GM12892 (cell line): Measurements from ENCODE around the gene SGSH.

Experiments used
- DNase-seq: peaks from one replicate; pipeline ENCODE4 v3.0.0; 2011; ENCODE audit not compliant: insufficient read length
- FAIRE-seq: peaks from 2 replicates; lab custom pipeline; 2011; peaks lifted over from hg19 to GRCh38; lab: Jason Lieb, UNC
- POLR2A ChIP-seq: IDR thresholded peaks from 2 replicates; pipeline ENCODE4 v1.6.1; 2011; ENCODE audit warnings: low read depth, low read length, control low read depth
- POLR2AphosphoS5 ChIP-seq: IDR thresholded peaks from 2 replicates; pipeline ENCODE4 v1.6.1; 2011; ENCODE audit warnings: low read depth, low read length, control low read depth
- TAF1 ChIP-seq: IDR thresholded peaks from 2 replicates; pipeline ENCODE4 v1.6.1; 2011; ENCODE audit warnings: low read depth, mild to moderate bottlenecking, control low read depth, low read length, borderline replicate concordance

Gene SGSH

DNA sequence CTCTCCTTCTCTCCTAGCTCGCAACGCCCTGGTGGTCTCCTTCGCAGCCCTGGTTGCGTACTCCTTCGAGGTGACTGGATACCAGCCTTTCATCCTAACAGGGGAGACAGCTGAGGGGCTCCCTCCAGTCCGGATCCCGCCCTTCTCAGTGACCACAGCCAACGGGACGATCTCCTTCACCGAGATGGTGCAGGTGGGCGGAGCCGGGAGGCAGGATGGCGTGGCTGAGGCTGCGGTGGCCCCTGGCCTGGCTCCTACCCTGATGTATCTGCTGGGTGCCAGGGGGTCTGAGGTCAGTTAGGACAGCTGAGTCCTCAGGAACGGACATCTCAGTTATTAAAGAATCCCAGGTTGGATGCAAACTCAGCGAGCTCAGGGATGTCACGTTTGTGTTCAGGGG is 16.8 kb upstream of the SGSH start:
- TF ChIP-seq POLR2AphosphoS5 (no peak), POLR2A (no peak), TAF1 (no peak)
- no peak for DNase-seq
- FAIRE-seq, result no peak

DNA sequence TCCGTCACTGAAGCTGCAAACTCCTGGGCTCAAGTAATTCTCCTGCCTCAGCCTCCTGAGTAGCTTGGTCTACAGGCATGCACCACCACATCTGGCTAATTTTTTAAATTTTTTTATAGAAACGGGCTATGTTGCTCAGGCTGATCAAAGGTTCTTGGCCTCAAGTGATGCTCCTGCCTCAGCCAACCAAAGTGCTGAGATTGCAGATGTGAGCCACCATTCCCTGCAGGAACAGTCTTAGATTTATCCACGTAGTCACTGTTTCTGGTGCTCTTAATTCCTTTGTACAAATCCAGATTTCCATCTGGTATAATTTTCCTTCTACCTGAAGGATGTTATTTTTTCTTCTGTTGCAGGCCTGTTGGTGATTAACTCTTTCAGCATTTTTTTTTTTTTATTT is 13.1 kb upstream of the SGSH start:
- FAIRE-seq, result no peak
- no peak for DNase-seq
- TF ChIP-seq POLR2A (no peak), TAF1 (no peak), POLR2AphosphoS5 (no peak)

DNA sequence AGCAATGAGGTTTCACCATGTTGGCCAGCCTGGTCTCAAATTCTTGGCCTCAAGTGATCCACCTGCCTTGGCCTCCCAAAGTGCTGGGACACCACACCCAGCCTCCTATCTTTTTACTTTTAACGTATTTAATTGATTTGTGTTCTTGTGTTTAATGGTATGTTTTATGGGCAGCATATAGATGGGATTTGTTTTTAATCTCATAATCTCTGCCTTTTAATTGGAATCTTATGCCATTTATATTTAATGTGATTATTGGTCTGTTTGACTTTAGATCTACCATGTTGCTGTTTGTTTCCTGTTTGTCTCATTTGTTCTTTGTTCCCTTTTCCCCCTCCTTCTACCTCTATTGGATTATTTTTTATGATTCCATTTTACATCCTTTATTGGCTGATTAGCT is 12.3 kb upstream of the SGSH start:
- DNase-seq, result no peak
- FAIRE-seq, result no peak
- TF ChIP-seq POLR2A (no peak), POLR2AphosphoS5 (no peak), TAF1 (no peak)

DNA sequence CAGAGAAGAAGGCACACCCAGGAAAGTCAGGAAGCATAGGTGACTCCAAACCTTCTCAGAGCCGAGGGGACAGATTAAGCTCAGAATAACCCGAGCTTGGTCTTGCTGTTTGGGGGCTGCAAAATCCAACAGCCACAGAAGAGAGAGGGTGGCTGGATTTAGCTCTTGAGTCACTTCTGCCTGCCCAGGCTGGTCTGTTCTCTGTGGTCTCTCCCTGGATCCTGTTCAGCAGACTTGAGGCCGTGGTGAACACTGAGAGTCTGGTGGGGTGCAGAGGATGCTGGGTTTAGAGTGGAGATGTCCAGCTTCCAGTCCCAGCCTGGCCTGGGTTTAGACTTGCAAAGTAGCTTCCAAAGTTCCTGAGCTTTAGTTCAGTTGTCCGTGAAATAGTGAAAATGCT is 8.9 kb upstream of the SGSH start:
- DNase-seq, result no peak
- no peak for TF ChIP-seq POLR2A
- no peak for TF ChIP-seq POLR2AphosphoS5
- TF ChIP-seq TAF1, result no peak
- no peak for FAIRE-seq

DNA sequence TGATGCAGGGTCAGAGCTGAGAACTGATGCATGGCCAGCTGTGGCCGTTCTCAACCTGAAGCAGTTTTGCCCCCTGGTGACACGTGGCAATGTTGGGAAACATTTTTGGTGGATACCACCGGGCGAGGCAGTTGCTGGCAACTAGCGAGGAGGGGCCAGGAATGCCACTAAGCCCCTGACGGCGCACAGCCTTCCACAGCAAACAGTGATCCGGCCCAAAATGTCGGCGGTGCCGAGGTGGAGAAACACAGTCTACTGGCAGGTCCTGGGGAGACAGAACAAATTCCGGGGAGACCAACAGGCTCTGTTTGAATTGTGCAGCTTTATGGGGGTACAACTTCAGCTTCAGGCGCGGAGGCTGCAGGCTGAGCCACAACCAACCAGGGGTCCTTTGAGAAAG is 8.3 kb upstream of the SGSH start:
- FAIRE-seq, result no peak
- no peak for DNase-seq
- TF ChIP-seq TAF1 (no peak), POLR2A (no peak), POLR2AphosphoS5 (no peak)

DNA sequence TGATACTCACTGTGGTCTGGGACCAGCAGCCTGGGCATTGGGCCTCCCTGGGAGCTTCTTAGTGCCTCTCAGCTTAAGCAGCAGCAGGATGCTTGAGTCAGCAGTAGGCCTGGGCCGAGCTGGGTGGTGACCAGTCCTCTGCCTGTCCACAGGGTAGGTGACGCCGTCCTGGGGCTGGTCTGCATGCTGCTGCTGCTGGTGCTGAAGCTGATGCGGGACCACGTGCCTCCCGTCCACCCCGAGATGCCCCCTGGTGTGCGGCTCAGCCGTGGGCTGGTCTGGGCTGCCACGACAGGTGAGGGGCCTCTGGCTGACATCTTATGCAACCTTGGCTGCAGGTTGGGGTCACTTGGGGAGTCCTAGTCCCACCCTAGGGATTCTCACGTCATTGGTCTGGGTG is 7.5 kb upstream of the SGSH start:
- DNase-seq (no peak), FAIRE-seq (no peak)
- TF ChIP-seq TAF1, result no peak
- no peak for TF ChIP-seq POLR2A
- TF ChIP-seq POLR2AphosphoS5, result no peak

DNA sequence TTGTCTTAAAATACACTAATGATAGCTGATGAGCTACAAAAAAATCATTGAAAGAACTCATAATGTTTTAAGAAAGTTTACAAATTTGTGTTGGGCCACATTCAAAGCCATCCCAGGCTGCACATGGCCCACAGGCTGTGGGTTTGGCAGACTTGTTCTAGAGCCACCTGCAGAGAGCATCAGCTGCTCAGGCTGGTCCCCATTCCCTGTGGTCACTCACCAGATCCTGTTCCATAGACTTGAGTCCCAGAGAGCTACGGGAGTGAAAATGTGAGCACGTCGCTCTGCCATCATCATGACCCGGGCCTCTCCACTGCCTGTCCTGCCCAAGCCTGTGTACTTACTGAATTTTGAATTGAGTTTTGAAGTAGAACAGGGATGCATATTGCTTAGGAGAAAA is 7.0 kb upstream of the SGSH start:
- no peak for TF ChIP-seq POLR2AphosphoS5
- no peak for TF ChIP-seq POLR2A
- TF ChIP-seq TAF1, result no peak
- FAIRE-seq, result no peak

DNA sequence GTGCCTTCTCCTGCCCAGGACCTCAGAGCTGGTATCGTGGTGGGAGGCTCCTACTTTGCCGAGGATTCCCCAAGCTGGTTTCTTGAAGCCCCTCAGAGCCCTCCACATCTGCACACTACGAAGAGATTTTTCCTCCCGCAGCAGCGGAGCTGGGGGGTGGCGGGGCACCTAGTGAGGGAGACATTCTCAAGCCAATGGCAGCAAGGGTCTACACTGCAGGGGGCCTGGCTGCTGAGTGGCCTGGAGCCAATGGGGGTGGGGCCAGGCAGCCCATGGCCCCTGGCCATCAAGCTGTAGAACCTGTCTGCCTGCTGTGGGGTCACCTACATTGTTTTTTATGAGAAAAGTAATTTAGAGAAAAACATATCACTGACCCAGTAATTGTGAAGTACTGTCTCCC is 5.1 kb upstream of the SGSH start:
- TF ChIP-seq POLR2A, result no peak
- TF ChIP-seq TAF1, result no peak
- no peak for TF ChIP-seq POLR2AphosphoS5
- no peak for DNase-seq
- FAIRE-seq, result no peak

More for the DNA sequence above, 7.0 kb upstream of the SGSH start:
- DNase-seq, result no peak

DNA sequence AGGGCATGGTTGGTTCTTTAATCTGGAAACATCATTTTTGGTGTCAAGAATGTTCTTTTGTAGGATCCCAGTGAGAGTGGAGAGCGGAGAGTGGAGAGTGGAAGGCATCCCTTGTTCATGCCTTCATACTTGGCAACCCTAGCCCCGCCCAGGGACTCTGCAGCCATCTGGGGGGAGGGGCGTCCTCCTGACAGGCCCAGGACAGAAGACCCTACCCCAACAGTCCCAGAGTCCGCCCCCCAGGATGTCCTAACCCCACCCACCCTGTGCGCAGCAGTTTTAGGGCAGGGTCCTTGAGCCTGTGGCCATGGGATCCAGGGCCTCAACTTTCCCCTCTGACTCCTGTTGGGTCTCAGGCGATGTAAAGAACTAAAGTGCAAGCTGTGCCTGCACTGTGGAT is 4.5 kb upstream of the SGSH start:
- no peak for DNase-seq
- TF ChIP-seq TAF1, result no peak
- TF ChIP-seq POLR2AphosphoS5, result no peak
- TF ChIP-seq POLR2A, result no peak
- FAIRE-seq, result no peak

DNA sequence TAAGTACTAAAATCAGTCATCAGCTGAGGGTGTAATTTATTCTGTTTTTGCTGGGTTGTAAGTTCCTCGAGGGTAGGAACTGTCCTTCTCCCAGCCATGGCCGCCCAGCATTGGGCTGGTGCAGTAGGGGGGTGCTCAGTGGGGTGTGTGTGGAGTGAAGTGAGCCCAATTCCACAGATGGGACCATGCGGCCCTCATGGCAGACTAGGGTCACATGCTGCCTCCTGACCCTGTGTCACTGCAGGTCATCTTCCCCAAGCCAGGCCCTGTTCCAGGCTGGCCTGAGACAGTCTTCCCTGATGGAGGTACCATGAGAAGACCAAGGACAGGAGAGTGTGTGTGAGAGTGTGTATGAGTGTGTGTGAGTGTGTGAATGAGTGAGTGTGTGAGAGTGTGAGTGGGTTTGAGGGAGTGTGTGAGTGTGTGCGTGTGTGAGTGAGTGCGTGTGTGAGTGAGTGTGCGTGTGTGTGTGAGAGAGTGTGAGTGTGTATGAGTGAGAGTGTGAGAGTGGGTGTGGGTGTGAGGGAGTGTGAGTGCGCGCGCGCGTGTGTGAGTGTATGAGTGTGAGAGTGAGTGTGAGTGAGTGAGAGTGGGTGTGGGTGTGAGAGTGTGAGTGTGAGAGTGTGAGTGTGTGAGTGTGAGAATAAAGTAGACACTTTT is 3.8 kb upstream of the SGSH start:
- DNase-seq, result no peak
- TF ChIP-seq TAF1 (no peak), POLR2AphosphoS5 (no peak), POLR2A (no peak)
- FAIRE-seq, result peak; percentile 14

DNA sequence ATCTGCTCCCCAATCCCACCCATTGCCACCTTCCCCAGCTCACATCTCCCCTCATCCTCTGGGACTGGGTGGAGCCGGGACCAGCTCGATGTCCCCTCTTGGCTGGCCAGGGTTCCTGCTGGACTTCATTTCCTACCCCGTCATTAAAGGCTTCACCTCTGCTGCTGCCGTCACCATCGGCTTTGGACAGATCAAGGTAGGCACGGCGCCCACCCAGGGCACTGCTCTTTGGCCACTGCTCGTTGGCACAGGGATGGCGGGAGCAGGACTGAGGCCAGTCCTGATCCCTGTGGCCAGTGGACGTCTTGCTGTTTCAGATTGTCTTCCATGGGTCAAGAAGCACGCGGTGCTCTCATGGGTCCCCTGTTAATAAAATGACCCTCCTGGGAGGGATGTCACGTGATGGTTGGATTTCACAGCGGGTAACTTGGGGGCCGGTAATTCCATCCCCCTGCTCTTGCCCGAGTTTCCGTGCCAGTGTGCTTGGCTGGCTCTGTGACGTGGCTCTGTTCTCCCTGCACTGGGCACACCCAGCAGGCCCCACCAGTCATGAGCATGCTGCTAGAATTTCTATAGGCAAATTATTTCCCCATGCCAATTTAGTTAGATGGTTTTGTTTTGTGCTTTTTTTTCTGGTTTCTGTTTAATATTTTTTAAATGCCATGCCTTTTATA is 3.1 kb upstream of the SGSH start:
- FAIRE-seq (no peak), DNase-seq (no peak)
- no peak for TF ChIP-seq TAF1
- no peak for TF ChIP-seq POLR2A
- TF ChIP-seq POLR2AphosphoS5, result no peak
